ENCODE measurements around the gene TRIM56.
"Not testable (repeated sequence)": the region's sequence is repeated elsewhere in the genome, so short reads cannot be mapped to it uniquely, and the experiment has no call there.

Gene TRIM56

GRCh38 chr7:101093906-101094305 lies 8.6 kb downstream of the TRIM56 start:
- DNase-seq, result no peak

- no peak for DNase-seq
Observed at GRCh38 chr7:101094376-101094775, 9.1 kb downstream of the TRIM56 start.

GRCh38 chr7:101094791-101095375 lies 9.6 kb downstream of the TRIM56 start:
- peak; percentile 34 for DNase-seq

- no peak for DNase-seq
Observed at GRCh38 chr7:101096331-101096956, 11.2 kb downstream of the TRIM56 start.

GRCh38 chr7:101096957-101097347 lies 11.7 kb downstream of the TRIM56 start:
- no peak for DNase-seq

GRCh38 chr7:101097561-101097960 lies 12.3 kb downstream of the TRIM56 start:
- DNase-seq, result no peak

- DNase-seq, result no peak
Observed at GRCh38 chr7:101099969-101100781, 14.9 kb downstream of the TRIM56 start.

- no peak for DNase-seq
Observed at GRCh38 chr7:101100858-101101847, 15.9 kb downstream of the TRIM56 start.

- no peak for DNase-seq
Observed at GRCh38 chr7:101102026-101102425, 16.7 kb downstream of the TRIM56 start.

GRCh38 chr7:101103701-101104100 lies 18.4 kb downstream of the TRIM56 start:
- DNase-seq, result not testable (repeated sequence)

GRCh38 chr7:101104193-101104713 lies 19.0 kb downstream of the TRIM56 start:
- DNase-seq, result no peak

GRCh38 chr7:101104799-101105198 lies 19.5 kb downstream of the TRIM56 start:
- no peak for DNase-seq

- DNase-seq, result not testable (repeated sequence)
Observed at GRCh38 chr7:101105248-101105647, 20.0 kb downstream of the TRIM56 start.

- no peak for DNase-seq
Observed at GRCh38 chr7:101106386-101106785, 21.1 kb downstream of the TRIM56 start.

GRCh38 chr7:101108330-101108857 lies 23.1 kb downstream of the TRIM56 start:
- no peak for DNase-seq

- DNase-seq, result no peak
Observed at GRCh38 chr7:101108961-101109360, 23.7 kb downstream of the TRIM56 start.

- DNase-seq, result no peak
Observed at GRCh38 chr7:101109368-101109767, 24.1 kb downstream of the TRIM56 start.

GRCh38 chr7:101111261-101111660 lies 26.0 kb downstream of the TRIM56 start:
- DNase-seq, result no peak

- DNase-seq, result no peak
Observed at GRCh38 chr7:101112233-101112632, 27.0 kb downstream of the TRIM56 start.

GRCh38 chr7:101113140-101113539 lies 27.9 kb downstream of the TRIM56 start:
- DNase-seq, result not testable (repeated sequence)

- DNase-seq, result no peak
Observed at GRCh38 chr7:101113836-101114235, 28.6 kb downstream of the TRIM56 start.

- DNase-seq, result no peak
Observed at GRCh38 chr7:101114492-101114891, 29.2 kb downstream of the TRIM56 start.

Measured in NCI-H2029 (cell line).